IMR-90 (cell line): ENCODE results near the gene DNAJC28. TPM values are rescaled to one million over a fixed set of nuclear protein-coding genes. Genes with fewer than 3 reads are reported as not detected.

Source experiments
- ATAC-seq: fragments of 200-7000 bp; cut with Tn5 transposase; 2 replicates; pipeline ENCODE4 v1.9.1; 2020; ENCODE audit warnings: low read depth, mild to moderate bottlenecking, moderate library complexity
- BruUV-seq: library from RNA; stranded (reverse); fragments of 400-500 nt; replicated peaks from 2 replicates; lab custom pipeline; 2021; lab: Mats Ljungman, UMichigan
- CTCF ChIA-PET: fragments of 300-600 bp; formaldehyde crosslinking; extraction: SDS; loops from one replicate; lab custom pipeline; 2021; ENCODE audit warnings: antibody characterized with exemption; lab: Yijun Ruan, JAX
- POLR2A ChIA-PET: fragments of 300-600 bp; sonication (Branson Sonifier 250); formaldehyde crosslinking; loops from one replicate; lab custom pipeline; 2022; ENCODE audit warnings: antibody characterized with exemption; ENCODE audit not compliant: unreplicated experiment; lab: Charles Lee
- DNase-seq: peaks from one replicate; pipeline ENCODE4 v3.0.0; 2013
- H2AFZ ChIP-seq: replicated peaks from 2 replicates; pipeline ENCODE3; 2013; ENCODE audit warnings: low read length, mild to moderate bottlenecking; ENCODE audit not compliant: poor library complexity
- H2AK5ac ChIP-seq: 2 replicates; pipeline ENCODE4 v1.6.1; 2013; ENCODE audit warnings: low read depth, low read length, inconsistent platforms
- H2AK9ac ChIP-seq: replicated peaks from 2 replicates; pipeline ENCODE3; 2013; ENCODE audit warnings: mild to moderate bottlenecking, low read depth, low read length, moderate library complexity; ENCODE audit not compliant: poor library complexity
- H2BK120ac ChIP-seq: 2 replicates; pipeline ENCODE4 v1.6.1; 2013; ENCODE audit warnings: low read depth, low read length, inconsistent platforms
- H2BK15ac ChIP-seq: 3 replicates; pipeline ENCODE4 v1.6.1; 2013; ENCODE audit warnings: low read depth, low read length, inconsistent platforms
- H2BK20ac ChIP-seq: 2 replicates; pipeline ENCODE4 v1.6.1; 2013; ENCODE audit warnings: low read depth, mild to moderate bottlenecking, inconsistent platforms, low read length, moderate library complexity
- H2BK5ac ChIP-seq: 2 replicates; pipeline ENCODE4 v1.6.1; 2013; ENCODE audit warnings: mild to moderate bottlenecking, low read depth, low read length, inconsistent platforms; ENCODE audit not compliant: poor library complexity, severe bottlenecking
- H3K14ac ChIP-seq: replicated peaks from 2 replicates; pipeline ENCODE4 v1.6.1; 2013; ENCODE audit warnings: low read depth, low read length, inconsistent platforms
- H3K18ac ChIP-seq: 2 replicates; pipeline ENCODE4 v1.6.1; 2013; ENCODE audit warnings: low read depth, low read length, control low read depth
- H3K23ac ChIP-seq: 2 replicates; pipeline ENCODE4 v1.6.1; 2013; ENCODE audit warnings: low read depth, low read length, inconsistent platforms
- H3K27ac ChIP-seq: 2 replicates; pipeline ENCODE4 v1.5.1; 2013; ENCODE audit warnings: mild to moderate bottlenecking, control low read depth, low read length; ENCODE audit not compliant: insufficient read depth
- H3K27me3 ChIP-seq: 2 replicates; pipeline ENCODE4 v1.6.1; 2013; ENCODE audit warnings: low read length; ENCODE audit not compliant: control insufficient read depth, insufficient read depth
- H3K36me3 ChIP-seq: 2 replicates; pipeline ENCODE4 v1.6.1; 2013; ENCODE audit warnings: low read length, mixed read lengths; ENCODE audit not compliant: control insufficient read depth, insufficient read depth
- H3K4ac ChIP-seq: 2 replicates; pipeline ENCODE4 v1.6.1; 2013; ENCODE audit warnings: low read depth, low read length, inconsistent platforms
- H3K4me1 ChIP-seq: 2 replicates; pipeline ENCODE4 v1.6.1; 2013; ENCODE audit warnings: low read length, mixed read lengths; ENCODE audit not compliant: control insufficient read depth, insufficient read depth
- H3K4me2 ChIP-seq: 2 replicates; pipeline ENCODE4 v1.6.1; 2013; ENCODE audit warnings: low read depth, mild to moderate bottlenecking, control low read depth, low read length, moderate library complexity
- H3K4me3 ChIP-seq: 2 replicates; pipeline ENCODE4 v1.5.1; 2013; ENCODE audit warnings: low read depth, mild to moderate bottlenecking, control low read depth, low read length, moderate library complexity; ENCODE audit not compliant: insufficient read depth
- H3K56ac ChIP-seq: 2 replicates; pipeline ENCODE4 v1.6.1; 2013; ENCODE audit warnings: low read length, inconsistent platforms; ENCODE audit not compliant: insufficient read depth; ENCODE audit errors: extremely low read depth
- H3K79me1 ChIP-seq, 2 experiments: 2 replicates each; pipeline ENCODE4 v1.6.1; 2013; ENCODE audit warnings: low read length in 2 of 2, inconsistent platforms in 1 of 2, low read depth in 1 of 2
- H3K9ac ChIP-seq: 2 replicates; pipeline ENCODE4 v1.6.1; 2013; ENCODE audit warnings: low read depth, low read length, control low read depth
- H3K9me1 ChIP-seq: 2 replicates; pipeline ENCODE4 v1.6.1; 2013; ENCODE audit warnings: low read length, inconsistent platforms; ENCODE audit not compliant: insufficient read depth
- H3K9me3 ChIP-seq: 2 replicates; pipeline ENCODE4 v1.6.1; 2013; ENCODE audit warnings: low read length; ENCODE audit not compliant: control insufficient read depth, insufficient read depth
- H4K20me1 ChIP-seq: 2 replicates; pipeline ENCODE4 v1.6.1; 2013; ENCODE audit warnings: low read length, inconsistent platforms; ENCODE audit not compliant: insufficient read depth
- H4K5ac ChIP-seq: 2 replicates; pipeline ENCODE4 v1.6.1; 2013; ENCODE audit warnings: mild to moderate bottlenecking, low read depth, low read length, control low read depth
- H4K8ac ChIP-seq, 2 experiments: 2 replicates each; pipeline ENCODE4 v1.6.1; 2013; ENCODE audit warnings: low read depth in 2 of 2, low read length in 2 of 2, control low read depth in 1 of 2, inconsistent platforms in 1 of 2
- H4K91ac ChIP-seq: 2 replicates; pipeline ENCODE4 v1.6.1; 2013; ENCODE audit warnings: low read depth, low read length, inconsistent platforms; ENCODE audit not compliant: insufficient read depth
- BHLHE40 ChIP-seq: fragments of 150-350 bp; IDR thresholded peaks from 2 replicates; pipeline ENCODE4 v1.6.1; 2016; ENCODE audit warnings: mild to moderate bottlenecking, low read depth, low read length
- CEBPB ChIP-seq: IDR thresholded peaks from 2 replicates; pipeline ENCODE4 v1.6.1; 2012; ENCODE audit warnings: low read depth, low read length, improper control_type of control experiment
- ELK1 ChIP-seq: fragments of 150-350 bp; IDR thresholded peaks from 2 replicates; pipeline ENCODE4 v1.6.1; 2016; ENCODE audit warnings: low read depth, mild to moderate bottlenecking, low read length, moderate library complexity, borderline replicate concordance
- FOS ChIP-seq: fragments of 150-350 bp; IDR thresholded peaks from 2 replicates; pipeline ENCODE4 v1.6.1; 2016; ENCODE audit warnings: low read depth, low read length
- MAFK ChIP-seq: IDR thresholded peaks from 2 replicates; pipeline ENCODE4 v1.6.1; 2012; ENCODE audit warnings: low read depth, low read length, improper control_type of control experiment
- RAD21 ChIP-seq: IDR thresholded peaks from 2 replicates; pipeline ENCODE4 v1.6.1; 2012; ENCODE audit warnings: low read length, improper control_type of control experiment
- RCOR1 ChIP-seq: IDR thresholded peaks from 2 replicates; pipeline ENCODE4 v1.6.1; 2012; ENCODE audit warnings: mild to moderate bottlenecking, low read length, improper control_type of control experiment; ENCODE audit not compliant: insufficient replicate concordance
- SMC3 ChIP-seq: fragments of 150-350 bp; IDR thresholded peaks from 2 replicates; pipeline ENCODE4 v1.6.1; 2016; ENCODE audit warnings: low read depth, mild to moderate bottlenecking, antibody characterized with exemption, low read length, moderate library complexity
- WGBS, 2 experiments: methylation state at CpG; one replicate each; pipeline versions ENCODE4 v1.1.5 to v1.1.7; 2013; ENCODE audit warnings: missing lambda C conversion rate in 2 of 2; ENCODE audit not compliant: insufficient read length in 1 of 2; ENCODE audit errors: extremely low coverage in 2 of 2; 5-methylcytosine and 5-hydroxymethylcytosine counted together
- dilution Hi-C: fragments of 300-500 bp; cut with HindIII; formaldehyde crosslinking; loops from one replicate; pipeline ENCODE4 v1.14.3; 2018; ENCODE audit warnings: low sequenced_read_pairs; ENCODE audit not compliant: unreplicated experiment
- in situ Hi-C: fragments of 300-500 bp; cut with MboI; formaldehyde crosslinking; loops from 3 replicates; pipeline ENCODE4 v1.14.3; 2019; ENCODE audit warnings: low sequenced_read_pairs, inconsistent platforms, mixed read lengths
- intact Hi-C: fragments of 100-400 bp; cut with micrococcal nuclease; formaldehyde crosslinking; loops from 2 replicates; pipeline ENCODE4 v1.10.0; 2022
- polyA plus RNA-seq, 3 experiments: library from polyadenylated mRNA; depleted of rRNA; stranded (reverse); fragments of >200 nt; gene quantifications; 2 replicates each; pipeline ENCODE4 v1.2.3, GENCODE V29; 2012; ENCODE audit warnings: low replicate concordance in 1 of 3
- total RNA-seq: library from RNA; depleted of rRNA; stranded (reverse); fragments of >200 nt; gene quantifications from 2 replicates; pipeline ENCODE4 v1.2.3, GENCODE V29; 2012

The DNAJC28 gene
- total and polyA plus RNA-seq, 2 of the 4 experiments (the other 2 are of a cell fraction): 0.54 to 0.65 TPM

- Histone ChIP-seq H3K27me3 (no peaks in the 10 kb centered on the region), H3K18ac (no peak overlapping the region), H4K8ac (no peak overlapping the region), H2AK5ac (no peak overlapping the region), H2AK9ac (no peak overlapping the region), H2BK120ac (no peak overlapping the region), H3K4me2 (no peak overlapping the region), H3K9me3 (no peaks in the 10 kb centered on the region), H4K91ac (no peak overlapping the region), H3K4ac (no peak overlapping the region), H4K20me1 (no peaks in the 10 kb centered on the region), H3K9me1 (no peaks in the 10 kb centered on the region), H3K4me3 (no peak overlapping the region), H3K36me3 (peaks cover 34% of the 10 kb centered on the region), H4K5ac (no peak overlapping the region), H2AFZ (no peak overlapping the region), H2BK20ac (no peak overlapping the region), H2BK15ac (no peak overlapping the region), H3K9ac (no peak overlapping the region), H3K79me1 (no peaks in the 10 kb centered on the region), H2BK5ac (no peak overlapping the region), H3K14ac (no peak overlapping the region), H3K4me1 (no peaks in the 10 kb centered on the region), H3K23ac (no peak overlapping the region), H3K27ac (no peak overlapping the region), H3K56ac (no peak overlapping the region)
- no peak for ATAC-seq
- TF ChIP-seq FOS (no peak), CEBPB (no peak), RCOR1 (no peak), SMC3 (no peak), RAD21 (no peak), BHLHE40 (no peak), ELK1 (no peak), MAFK (no peak)
- WGBS, 2 experiments: no CpG with 5 or more reads among the region's 5 CpGs
- in situ Hi-C loops (no loop called here), dilution Hi-C loops (no loop called here), intact Hi-C loops (no loop called here)
- ChIA-PET POLR2A (no interaction called here), CTCF (no interaction called here)
- no TSS peak for BruUV-seq
- DNase-seq: no peak
Measured at GRCh38 chr21:33522297-33522952, 30.9 kb upstream of the DNAJC28 start.
